NB4 (cell line): Measurements from ENCODE around the gene BANP.

Experiments used
- CTCF ChIP-seq: IDR thresholded peaks from one replicate; pipeline ENCODE4 v1.5.1; 2012; ENCODE audit warnings: low read depth, low read length
- MAX ChIP-seq: IDR thresholded peaks from 2 replicates; pipeline ENCODE4 v1.6.1; 2011; ENCODE audit warnings: low read depth, low read length
- MYC ChIP-seq: IDR thresholded peaks from 2 replicates; pipeline ENCODE4 v1.6.1; 2011; ENCODE audit warnings: low read depth, low read length
- POLR2A ChIP-seq: IDR thresholded peaks from 2 replicates; pipeline ENCODE4 v1.6.1; 2011; ENCODE audit warnings: mild to moderate bottlenecking; ENCODE audit not compliant: insufficient read length; ENCODE audit errors: extremely low read depth

- TF ChIP-seq CTCF (no peak), POLR2A (no peak), MAX (no peak), MYC (no peak)
Observed at GRCh38 chr16:87954826-87955225, 3.6 kb downstream of the BANP start.
